C4-2B (cell line): ENCODE data around the gene MYCBP2.
"Not testable (repeated sequence)": the region's sequence is repeated elsewhere in the genome, so short reads cannot be mapped to it uniquely, and the experiment has no call there.

ENCODE experiments used
- H3K27ac ChIP-seq: fragments of 450-650 bp; 2 replicates; pipeline ENCODE4 v1.5.1; 2017
- ZFX ChIP-seq: fragments of 450-650 bp; IDR thresholded peaks from 2 replicates; pipeline ENCODE4 v1.6.1; 2017
- TF ChIP-seq, protein P1 (sequence below): fragments of 450-650 bp; conservative IDR thresholded peaks from 2 replicates; pipeline ENCODE4 v1.5.1; 2017; ENCODE audit warnings: mild to moderate bottlenecking

The MYCBP2 gene

GRCh38 chr13:77016251-77016812 is 310.6 kb downstream of the MYCBP2 start:
- H3K27ac ChIP-seq: no peak overlapping the region
- TF ChIP-seq, protein P1, sequence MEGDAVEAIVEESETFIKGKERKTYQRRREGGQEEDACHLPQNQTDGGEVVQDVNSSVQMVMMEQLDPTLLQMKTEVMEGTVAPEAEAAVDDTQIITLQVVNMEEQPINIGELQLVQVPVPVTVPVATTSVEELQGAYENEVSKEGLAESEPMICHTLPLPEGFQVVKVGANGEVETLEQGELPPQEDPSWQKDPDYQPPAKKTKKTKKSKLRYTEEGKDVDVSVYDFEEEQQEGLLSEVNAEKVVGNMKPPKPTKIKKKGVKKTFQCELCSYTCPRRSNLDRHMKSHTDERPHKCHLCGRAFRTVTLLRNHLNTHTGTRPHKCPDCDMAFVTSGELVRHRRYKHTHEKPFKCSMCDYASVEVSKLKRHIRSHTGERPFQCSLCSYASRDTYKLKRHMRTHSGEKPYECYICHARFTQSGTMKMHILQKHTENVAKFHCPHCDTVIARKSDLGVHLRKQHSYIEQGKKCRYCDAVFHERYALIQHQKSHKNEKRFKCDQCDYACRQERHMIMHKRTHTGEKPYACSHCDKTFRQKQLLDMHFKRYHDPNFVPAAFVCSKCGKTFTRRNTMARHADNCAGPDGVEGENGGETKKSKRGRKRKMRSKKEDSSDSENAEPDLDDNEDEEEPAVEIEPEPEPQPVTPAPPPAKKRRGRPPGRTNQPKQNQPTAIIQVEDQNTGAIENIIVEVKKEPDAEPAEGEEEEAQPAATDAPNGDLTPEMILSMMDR: no peak
- no peak for TF ChIP-seq ZFX

DNA sequence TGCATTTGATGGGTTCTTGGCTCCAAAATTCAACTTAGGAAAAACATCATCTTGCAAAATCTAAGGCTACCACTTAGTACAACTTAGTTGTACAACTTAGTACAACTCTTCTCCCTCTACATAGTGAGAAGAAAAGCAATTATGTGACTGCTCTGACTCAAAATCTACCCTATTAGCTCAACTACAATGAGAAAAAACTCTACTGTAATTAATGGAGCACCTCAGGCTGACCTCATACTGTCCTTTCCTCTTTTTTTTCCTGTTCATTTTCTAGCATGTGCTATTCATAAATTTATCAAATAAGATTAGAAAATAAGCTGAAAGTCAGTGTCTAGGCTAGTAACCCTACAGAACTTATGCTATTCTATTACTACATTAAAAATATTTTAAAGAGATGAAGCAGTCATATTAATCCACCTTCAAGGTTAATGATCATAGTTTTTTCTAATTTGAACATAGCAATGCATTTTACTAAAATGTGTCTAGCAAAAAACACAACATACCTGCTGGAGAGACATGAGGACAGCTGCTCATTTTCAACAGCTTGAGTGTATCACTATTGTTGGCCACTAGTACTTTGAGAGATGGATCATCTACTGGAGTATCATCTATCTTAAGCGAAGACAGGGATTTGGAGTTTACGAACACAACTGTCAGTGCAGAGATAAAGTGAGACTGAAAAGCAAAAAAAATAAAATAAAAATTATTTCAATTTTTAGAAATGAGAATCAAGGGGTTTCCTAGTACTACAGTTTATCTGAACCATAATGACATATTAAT is 311.8 kb downstream of the MYCBP2 start:
- TF ChIP-seq ZFX: no peak
- TF ChIP-seq, protein P1: no peak
- H3K27ac ChIP-seq: no peak overlapping the region

DNA sequence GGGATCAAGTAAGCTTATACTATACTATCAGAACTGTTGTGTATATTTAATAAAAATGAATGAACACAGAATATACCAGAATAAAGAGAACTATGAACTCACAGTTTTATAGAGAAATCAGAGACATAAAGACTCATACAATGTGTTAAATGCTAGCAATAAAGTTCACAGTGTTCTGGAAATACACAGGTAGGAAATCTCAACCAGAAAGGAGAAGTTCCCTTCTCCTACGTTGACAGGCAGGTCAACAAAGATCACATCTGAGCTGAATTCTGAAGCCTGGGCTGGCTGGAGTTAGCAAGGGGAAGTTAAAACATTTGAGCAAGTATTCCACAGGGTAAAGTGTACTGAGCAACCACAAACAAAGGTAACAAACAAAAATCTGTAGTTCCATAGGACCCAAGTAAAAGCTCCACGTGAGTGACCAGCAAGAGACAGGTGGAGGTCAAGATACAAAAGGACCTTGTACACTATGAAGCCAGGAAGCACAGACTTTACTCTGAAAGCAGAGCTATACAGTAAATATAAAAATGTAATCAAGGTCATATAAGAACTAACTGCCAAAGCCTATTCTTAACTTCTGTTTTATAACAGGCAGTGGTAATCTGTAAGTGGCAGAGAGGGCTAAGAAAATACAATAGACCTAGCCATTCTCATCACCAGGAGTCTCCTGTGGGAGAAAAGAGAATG is 312.9 kb downstream of the MYCBP2 start:
- TF ChIP-seq, protein P1: no peak
- TF ChIP-seq ZFX: no peak

GRCh38 chr13:77009719-77010118 is 317.2 kb downstream of the MYCBP2 start:
- not testable (repeated sequence) for H3K27ac ChIP-seq

More for the DNA sequence above, 312.9 kb downstream of the MYCBP2 start:
- no peak overlapping the region for H3K27ac ChIP-seq

DNA sequence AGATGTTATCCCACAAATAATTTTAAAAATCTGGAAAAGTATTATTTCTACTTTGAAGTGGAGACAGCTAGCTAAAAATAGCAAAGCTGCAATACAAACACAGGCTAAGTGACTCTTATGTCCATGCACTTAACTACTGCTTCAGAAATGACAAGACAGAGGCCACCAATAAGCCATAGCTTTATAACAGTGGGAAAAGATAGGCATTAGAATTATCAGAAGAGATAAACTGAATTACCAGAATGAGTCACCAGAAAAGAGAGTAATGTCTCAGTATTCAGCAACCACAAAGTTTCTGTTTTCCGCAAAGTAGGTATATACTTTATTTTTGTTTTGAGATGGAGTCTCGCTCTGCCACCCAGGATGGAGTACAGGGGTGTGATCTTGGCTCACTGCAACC is 317.9 kb downstream of the MYCBP2 start:
- H3K27ac ChIP-seq: no peak overlapping the region
- no peak for TF ChIP-seq ZFX
- TF ChIP-seq, protein P1: no peak

GRCh38 chr13:77008337-77008736 is 318.6 kb downstream of the MYCBP2 start:
- H3K27ac ChIP-seq: not testable (repeated sequence)

- no peak for TF ChIP-seq ZFX
- TF ChIP-seq, protein P1: peak; percentile 82
- H3K27ac ChIP-seq: no peak overlapping the region
These were observed 324.2 kb downstream of the MYCBP2 start for GRCh38 chr13:77002590-77003190.

DNA sequence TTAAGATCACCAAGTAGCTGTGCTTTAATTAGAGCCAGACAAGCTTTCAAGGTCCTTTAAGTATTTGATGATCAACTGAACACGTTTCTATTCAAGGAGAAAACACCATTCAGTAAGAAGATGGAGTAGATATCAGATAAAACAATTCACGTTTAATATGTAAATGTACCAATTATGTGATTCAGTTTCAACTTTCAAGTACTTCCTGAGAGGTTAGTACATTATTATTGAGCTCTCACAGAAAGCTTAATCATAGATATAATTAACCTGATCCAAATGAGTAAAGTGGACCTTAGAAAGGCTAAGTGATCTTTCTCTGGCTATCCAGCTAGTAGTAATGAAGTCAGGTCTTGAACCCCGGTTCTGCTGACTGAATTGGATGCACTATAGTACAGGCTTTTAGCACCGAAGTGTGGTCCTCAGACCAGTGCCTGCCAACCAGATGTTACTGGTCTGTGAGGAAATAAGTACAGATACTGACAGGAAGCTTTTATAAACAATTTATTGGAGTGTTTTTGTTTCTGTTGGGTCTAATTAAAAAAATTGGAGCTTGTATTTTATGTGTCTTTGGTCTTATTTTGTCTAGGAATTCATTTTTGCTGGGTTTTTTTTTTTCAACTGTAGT is 324.8 kb downstream of the MYCBP2 start:
- H3K27ac ChIP-seq: peak overlapping the region; percentile 37; the same call in 1 of the 2 replicates
- TF ChIP-seq ZFX: no peak
- TF ChIP-seq, protein P1: no peak
